HG03045 (cell line): ENCODE measurements around the gene FAN1.

Experiments
- ATAC-seq: cut with Tn5 transposase; IDR thresholded peaks from one replicate; pipeline ENCODE4 v1.9.1; 2021; ENCODE audit warnings: mild to moderate bottlenecking, moderate library complexity; ENCODE audit not compliant: unreplicated experiment

FAN1 gene

GRCh38 chr15:30954674-30955073 is 51.0 kb downstream of the FAN1 start:
- no peak for ATAC-seq

- no peak for ATAC-seq
Measured at GRCh38 chr15:30956216-30957124, 52.8 kb downstream of the FAN1 start.

- ATAC-seq = no peak
Measured at GRCh38 chr15:30958219-30958618, 54.5 kb downstream of the FAN1 start.

GRCh38 chr15:30962079-30962478 is 58.4 kb downstream of the FAN1 start:
- no peak for ATAC-seq

- no peak for ATAC-seq
Measured at GRCh38 chr15:30962659-30963058, 58.9 kb downstream of the FAN1 start.

GRCh38 chr15:30963681-30964080 is 60.0 kb downstream of the FAN1 start:
- no peak for ATAC-seq

GRCh38 chr15:30969724-30970123 is 66.0 kb downstream of the FAN1 start:
- no peak for ATAC-seq

- no peak for ATAC-seq
Measured at GRCh38 chr15:30973379-30973778, 69.7 kb downstream of the FAN1 start.

- ATAC-seq = no peak
Measured at GRCh38 chr15:30974112-30974511, 70.4 kb downstream of the FAN1 start.

GRCh38 chr15:30978328-30978727 is 74.6 kb downstream of the FAN1 start:
- ATAC-seq = no peak

GRCh38 chr15:30979457-30979856 is 75.7 kb downstream of the FAN1 start:
- no peak for ATAC-seq

GRCh38 chr15:30984118-30984517 is 80.4 kb downstream of the FAN1 start:
- ATAC-seq = no peak

GRCh38 chr15:30984542-30984941 is 80.8 kb downstream of the FAN1 start:
- ATAC-seq = no peak

- ATAC-seq = no peak
Measured at GRCh38 chr15:30985081-30985531, 81.4 kb downstream of the FAN1 start.

GRCh38 chr15:30990036-30990435 is 86.3 kb downstream of the FAN1 start:
- ATAC-seq = no peak

GRCh38 chr15:30990446-30991254 is 86.9 kb downstream of the FAN1 start:
- ATAC-seq = peak; percentile 14

GRCh38 chr15:30991255-30992235 is 87.8 kb downstream of the FAN1 start, which contains the start of gene MTMR10:
Gene MTMR10, minus strand, starts transcription at chr15:30991628. Its CDS starts 122 bp downstream, at chr15:30991506.
- ATAC-seq = peak; percentile 87

GRCh38 chr15:30992249-30992864 is 88.6 kb downstream of the FAN1 start:
- no peak for ATAC-seq
